Stimulated activated CD4-positive, alpha-beta T cell treated with anti-CD3 and anti-CD28 coated beads, Interleukin-15, amount 100 ng/mL, for 1 hour (primary cell): Measurements from ENCODE around the gene PFN3.

Experiments
- DNase-seq, 2 donors: peaks; one replicate each; pipeline ENCODE4 v3.0.0-alpha.2; 2020; ENCODE audit warnings: low read depth in 1 of 2, low spot score in 1 of 2

The PFN3 gene

DNA sequence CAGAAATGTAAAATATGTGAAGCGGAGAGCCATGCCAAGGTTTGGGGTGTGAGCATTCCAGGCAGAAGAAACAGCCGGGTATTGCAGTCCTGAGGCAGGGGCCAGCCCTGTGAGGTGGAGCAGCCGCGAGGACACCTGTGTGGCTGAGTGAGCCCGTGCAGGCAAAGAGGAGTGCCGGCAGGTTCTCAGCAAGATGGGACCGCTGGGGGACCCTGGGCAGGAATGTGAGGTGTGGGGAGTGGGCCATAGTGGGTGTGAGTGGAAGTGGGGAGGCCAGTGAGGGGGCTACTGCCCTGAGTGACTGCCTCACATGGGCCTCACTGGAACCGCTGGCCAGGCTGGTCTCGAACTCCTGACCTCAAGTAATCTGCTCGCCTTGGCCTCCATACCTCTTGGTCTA is 38.0 kb upstream of the PFN3 start:
- DNase-seq: no peak

DNA sequence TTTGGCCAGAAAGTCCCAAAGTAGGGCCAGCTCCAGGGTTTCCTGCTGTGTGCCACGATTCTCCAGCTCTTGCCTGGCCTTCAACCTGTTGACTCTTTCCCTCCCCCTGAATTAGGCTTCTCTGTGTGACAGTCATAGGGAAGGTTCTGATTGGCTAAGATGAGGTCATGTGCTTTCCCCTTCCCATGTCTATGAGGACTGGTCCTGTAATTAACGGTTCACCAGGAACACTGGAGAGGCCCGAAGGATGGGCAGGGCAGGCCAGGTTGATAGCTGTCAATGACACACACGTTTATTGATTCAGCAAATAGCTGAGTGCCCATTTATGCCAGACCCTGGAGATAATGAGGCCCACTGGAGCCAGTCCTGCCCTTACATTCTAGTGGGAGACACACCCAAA is 37.2 kb upstream of the PFN3 start:
- no peak for DNase-seq

DNA sequence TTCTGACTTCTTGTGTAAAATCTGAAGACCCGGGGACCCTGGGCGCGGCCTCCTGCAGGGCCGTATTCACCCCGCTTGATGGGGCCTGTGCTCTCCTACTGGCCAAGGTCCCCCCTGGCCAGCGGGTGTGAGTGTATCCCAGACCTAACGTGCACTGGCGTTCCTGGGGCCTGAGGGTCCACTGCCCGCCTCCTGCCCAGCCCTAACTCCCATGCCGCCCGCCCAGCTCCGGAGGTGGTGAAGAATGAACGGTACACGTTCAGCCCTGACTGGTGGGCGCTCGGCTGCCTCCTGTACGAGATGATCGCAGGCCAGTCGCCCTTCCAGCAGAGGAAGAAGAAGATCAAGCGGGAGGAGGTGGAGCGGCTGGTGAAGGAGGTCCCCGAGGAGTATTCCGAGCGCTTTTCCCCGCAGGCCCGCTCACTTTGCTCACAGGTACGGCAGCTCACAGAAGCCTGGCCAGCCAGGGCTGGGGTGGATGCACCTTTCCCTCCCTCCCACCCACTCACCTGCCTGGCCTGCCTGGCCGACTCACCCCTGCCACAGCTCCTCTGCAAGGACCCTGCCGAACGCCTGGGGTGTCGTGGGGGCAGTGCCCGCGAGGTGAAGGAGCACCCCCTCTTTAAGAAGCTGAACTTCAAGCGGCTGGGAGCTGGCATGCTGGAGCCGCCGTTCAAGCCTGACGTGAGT is 35.5 kb upstream of the PFN3 start:
- DNase-seq: no peak

DNA sequence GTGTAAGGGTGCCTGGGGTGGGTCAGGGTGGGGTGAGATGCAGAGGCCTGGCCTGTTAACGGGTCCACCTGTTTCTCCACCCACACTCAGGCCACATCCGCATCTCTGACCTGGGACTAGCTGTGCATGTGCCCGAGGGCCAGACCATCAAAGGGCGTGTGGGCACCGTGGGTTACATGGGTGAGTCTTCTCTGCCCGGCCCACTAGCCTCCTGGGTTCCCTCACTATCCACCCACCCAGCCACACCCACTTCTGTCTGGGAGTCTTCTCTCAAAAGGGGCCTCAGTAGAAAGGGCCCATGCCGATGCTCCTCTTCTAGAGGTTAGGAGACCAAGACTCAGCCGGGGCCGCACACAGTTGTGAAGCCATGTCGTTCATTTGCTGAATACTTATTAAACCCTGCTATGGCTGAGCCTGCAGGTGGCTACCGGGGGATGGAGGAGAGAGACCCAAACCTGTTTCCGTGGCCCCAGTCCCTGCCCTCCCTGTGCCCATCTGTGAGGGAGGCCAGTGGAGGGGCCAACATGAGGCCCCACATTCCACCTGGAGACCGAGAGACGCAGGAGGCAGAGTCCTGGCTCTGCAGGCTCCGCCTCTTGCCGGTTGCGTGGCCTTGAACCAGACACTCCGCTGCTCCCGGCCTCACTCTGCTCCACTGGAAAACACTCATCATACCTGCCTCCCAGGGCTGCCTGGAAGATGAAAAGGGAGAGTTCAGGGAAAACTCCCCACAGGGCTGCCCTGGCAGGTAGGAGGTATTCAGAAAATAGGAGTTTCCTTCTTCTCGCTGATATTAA is 34.7 kb upstream of the PFN3 start:
- no peak for DNase-seq

DNA sequence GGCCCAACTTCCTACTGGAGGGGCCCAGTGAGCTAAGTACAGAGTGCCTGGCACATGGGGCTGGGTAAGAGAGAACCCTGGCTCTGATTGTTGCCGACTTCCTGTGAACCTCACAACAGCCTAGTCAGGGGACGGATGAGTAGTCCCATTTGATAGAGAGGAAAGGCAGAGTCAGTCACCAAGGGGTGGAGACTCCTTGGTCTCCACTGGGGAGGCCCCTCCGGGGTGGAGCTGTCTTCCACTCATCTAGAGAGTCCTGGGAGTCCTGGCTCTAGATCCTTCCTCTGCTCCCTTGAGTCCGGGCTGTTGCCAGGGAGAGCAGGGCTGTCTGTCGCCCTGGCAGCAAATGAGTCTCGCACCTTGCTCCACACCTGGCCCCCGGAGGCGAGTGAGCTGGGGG is 34.0 kb upstream of the PFN3 start:
- DNase-seq: no peak

DNA sequence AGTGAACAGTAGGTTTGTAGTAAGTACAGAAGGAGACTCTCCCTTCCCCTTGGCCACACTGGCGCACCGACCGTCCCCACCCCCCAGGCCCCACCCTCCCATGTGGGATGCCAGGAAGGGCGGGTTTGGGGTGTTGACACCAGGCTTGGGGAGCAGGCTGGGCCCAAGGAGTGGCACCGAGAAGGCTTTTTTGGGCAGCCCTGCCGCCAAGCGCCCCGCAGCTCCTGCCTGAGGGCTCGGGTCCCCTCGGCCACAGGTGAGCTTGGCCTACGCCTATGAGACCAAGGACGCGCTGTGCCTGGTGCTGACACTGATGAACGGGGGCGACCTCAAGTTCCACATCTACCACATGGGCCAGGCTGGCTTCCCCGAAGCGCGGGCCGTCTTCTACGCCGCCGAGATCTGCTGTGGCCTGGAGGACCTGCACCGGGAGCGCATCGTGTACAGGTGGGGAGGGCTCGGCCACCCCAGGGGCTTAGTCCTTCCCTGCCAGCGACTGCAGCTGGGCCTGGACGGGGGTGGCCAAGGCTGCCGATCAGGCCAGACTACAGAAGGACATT is 33.3 kb upstream of the PFN3 start:
- no peak for DNase-seq

DNA sequence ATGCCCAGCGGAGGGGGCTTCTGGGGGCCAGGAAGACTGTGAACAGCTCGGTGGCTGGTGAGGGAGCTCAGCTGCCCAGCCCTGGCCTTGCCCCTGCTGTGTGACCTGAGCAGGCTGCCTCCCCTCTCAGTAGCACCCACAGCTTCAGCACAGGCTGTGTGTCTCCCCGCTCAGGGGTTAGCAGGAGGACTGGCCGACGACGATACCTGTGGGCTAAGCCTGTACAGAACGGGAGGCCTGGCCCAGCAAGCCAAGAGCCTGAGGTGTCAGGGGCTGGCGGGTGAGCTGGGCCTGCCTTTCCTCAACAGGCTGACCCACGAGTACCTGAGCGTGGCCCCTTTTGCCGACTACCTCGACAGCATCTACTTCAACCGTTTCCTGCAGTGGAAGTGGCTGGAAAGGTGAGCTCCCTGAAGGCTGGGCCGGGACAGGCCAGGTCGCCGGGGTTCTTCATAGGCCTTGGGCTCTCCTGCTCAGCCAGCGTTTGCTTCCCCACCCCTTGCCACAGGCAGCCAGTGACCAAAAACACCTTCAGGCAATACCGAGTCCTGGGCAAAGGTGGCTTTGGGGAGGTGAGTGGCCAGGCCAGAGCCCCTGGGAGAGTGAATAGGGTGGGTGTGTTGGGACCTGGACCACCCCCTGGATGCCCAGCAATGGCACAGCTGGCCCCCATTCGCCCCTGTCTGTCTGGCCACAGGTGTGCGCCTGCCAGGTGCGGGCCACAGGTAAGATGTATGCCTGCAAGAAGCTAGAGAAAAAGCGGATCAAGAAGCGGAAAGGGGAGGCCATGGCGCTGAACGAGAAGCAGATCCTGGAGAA is 32.6 kb upstream of the PFN3 start:
- no peak for DNase-seq

DNA sequence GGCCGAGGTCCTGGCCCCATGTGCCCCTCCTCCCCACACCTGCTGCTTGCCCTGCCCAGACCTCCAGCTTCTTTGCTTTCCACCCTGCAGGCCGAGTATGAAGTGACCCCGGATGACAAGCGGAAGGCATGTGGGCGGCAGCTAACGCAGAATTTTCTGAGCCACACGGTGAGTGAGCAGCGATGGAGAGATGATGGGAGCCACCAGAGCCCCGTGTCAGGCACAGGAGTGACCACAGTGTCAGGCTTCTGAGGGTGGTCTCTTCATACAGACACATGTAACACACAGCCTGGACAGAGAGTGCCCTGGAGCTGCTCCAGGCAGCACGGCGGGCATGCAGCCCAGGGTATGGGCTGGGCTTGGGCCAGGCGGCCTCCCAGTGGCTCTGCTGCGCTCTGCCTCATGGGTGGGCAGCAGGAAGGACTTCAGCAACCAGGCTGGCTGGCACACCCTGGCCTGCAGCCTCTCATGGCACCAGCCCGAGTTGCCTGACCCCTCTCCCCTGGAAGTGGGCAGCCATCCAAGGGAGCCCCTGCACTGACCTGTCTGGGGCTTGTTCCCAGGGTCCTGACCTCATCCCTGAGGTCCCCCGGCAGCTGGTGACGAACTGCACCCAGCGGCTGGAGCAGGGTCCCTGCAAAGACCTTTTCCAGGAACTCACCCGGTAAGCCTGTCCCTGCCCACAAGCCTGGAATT is 31.8 kb upstream of the PFN3 start:
- no peak for DNase-seq

DNA sequence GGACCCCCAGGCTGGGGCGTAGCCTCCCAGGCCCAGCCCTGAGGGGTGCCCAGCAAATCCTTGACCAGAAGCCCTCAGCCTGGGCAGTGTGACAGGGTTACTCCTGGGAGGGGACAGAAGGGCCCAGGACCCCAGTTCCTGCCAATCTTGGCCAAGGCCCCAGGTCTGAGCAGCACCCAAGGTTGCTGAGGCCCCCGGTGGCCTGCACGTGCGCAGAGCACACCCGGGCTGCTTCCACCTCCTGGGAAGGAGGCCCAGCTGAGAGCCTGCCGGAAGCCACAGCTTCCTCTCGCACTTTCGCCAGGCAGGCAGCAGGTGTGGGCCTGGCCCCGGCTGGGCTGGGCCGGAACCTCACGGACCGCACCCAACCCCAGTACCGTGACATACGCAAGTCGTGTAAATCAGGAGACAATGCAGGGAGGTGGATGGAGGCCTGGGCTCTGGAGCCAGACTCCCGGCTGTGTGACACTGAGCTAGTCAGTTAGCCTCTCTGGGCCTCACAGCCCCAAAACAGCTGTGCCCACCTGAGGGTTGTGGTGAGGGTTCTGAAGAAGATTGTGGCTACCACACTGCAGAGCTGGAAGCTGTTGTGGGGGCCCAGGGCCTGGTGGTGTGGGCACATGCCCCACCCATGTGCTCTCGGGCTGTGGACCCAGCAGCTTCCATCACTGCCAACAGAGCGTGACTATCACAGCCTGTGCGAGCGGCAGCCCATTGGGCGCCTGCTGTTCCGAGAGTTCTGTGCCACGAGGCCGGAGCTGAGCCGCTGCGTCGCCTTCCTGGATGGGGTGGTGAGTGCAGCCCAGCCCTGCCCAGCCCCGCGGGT is 31.1 kb upstream of the PFN3 start:
- peak; percentile 38 for DNase-seq

DNA sequence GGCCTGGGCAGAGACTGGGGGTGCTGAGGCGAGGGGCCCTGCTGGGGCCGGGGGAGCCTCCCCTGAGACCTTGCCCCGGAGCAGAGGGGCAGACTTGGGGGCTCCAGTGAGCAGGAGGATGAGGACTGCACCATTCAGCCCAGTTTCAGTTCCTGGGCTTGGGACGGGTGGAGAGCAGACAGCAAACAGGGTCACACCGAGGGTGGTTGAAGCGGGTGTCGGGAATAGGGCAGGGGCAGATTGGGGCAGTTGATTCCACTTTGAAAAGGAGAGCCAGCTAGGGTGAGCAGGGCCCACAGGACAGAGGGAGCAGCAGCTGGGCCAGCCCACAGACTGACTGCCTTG is 30.5 kb upstream of the PFN3 start:
- no peak for DNase-seq

DNA sequence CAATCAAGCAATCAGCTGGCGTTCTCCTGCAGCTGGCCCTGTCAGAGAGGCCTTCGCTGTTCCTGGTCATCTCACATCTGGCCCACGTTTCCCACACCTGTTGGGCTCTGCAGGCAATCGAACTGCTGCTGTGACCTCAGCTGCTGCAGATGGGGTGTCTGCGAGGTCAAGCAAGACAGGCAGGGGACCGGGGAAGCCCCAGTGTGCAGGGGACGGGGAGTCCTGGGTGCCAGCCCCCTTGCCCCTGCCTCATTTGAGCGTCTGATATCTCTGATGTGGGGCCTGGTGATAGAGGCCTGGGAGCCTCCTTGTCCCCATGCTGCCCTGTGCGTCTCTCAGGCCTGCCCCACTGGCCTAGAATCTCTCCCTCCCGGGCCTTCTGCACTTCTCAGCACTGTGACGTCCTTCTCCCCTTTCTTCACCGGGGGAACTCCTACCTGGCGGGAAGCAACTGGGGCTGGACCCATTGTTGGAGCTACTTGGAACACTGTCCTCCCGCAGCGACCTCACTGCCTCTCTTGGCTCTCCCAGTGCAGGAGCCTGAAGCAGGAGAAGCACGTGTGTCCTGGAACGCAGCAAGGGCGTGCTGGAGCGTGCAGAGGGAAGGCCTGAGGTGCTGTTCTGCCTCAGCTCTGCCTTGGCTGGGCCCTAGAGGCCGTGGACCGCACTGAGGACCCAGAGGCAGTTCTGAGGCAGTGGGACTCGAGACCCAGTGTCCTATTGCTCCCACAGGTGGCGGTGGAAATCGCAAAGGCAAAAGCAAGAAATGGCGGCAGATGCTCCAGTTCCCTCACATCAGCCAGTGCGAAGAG is 29.9 kb upstream of the PFN3 start:
- DNase-seq: no peak

DNA sequence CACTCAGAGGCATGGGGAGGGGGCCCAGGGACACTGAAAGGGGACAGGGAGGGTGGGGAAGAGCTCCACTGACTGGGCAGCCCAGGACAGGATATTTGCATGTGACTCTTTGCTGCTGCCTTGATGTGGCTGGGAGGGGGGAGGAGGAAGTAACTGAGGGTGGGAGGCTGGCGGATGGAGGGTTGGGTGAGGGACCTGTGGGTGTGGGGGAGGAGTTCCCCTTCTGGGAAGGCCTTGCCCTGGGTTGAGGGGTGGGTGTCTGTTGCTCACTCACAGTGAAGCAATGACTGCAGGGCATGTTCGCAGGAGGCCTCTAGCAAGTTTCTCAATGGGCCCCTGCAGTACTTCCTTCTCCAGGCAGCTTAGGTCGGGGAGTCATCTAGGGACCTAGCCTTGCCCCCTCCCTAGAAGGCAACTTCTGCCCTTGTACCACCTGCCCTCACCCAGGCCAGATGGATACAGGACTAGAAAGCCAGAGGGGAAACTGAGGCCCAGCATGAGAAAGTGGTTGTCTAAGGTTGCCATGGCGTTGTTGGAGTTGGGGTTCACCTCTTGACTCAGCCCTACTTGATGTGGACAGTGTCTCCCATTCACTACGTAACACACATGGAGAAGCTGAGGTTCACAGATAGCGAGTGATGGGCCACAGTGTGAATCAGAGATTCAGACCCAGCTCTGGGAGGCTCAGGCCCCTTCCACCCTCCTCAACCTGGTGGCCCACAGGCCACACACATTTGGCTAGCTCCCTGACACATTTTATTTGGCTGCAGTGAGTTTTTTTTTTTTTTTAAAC is 29.0 kb upstream of the PFN3 start:
- peak; percentile 66 to 72 for DNase-seq

DNA sequence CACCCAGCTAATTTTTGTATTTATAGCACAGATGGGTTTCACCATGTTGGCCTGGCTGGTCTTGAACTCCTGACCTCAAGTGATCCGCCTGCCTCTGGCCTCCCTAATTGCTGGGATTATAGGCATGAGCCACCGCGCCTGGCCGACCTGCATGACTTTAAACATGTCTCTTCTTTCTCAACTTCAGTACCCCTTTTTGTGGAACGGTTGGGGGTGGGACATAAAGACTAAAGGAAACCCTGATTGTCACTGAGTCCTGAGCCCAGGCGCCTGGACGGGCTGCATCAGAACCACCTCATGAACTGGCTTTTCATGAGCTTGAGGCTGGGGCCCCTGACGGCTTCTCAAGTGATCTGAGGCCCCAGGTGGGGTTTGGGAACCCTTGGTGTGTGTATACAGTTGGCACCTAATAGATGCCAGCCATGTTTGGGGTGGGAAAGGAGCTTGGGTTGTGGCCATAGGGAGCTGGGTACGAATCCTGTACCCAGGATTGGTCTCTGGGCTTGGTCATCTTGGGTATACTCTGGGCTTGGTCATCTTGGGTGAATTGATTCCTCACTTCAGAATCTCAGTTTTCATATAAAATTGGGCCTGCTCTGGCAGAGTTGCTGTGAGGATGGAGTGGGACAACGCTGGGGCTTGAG is 28.2 kb upstream of the PFN3 start:
- no peak for DNase-seq

DNA sequence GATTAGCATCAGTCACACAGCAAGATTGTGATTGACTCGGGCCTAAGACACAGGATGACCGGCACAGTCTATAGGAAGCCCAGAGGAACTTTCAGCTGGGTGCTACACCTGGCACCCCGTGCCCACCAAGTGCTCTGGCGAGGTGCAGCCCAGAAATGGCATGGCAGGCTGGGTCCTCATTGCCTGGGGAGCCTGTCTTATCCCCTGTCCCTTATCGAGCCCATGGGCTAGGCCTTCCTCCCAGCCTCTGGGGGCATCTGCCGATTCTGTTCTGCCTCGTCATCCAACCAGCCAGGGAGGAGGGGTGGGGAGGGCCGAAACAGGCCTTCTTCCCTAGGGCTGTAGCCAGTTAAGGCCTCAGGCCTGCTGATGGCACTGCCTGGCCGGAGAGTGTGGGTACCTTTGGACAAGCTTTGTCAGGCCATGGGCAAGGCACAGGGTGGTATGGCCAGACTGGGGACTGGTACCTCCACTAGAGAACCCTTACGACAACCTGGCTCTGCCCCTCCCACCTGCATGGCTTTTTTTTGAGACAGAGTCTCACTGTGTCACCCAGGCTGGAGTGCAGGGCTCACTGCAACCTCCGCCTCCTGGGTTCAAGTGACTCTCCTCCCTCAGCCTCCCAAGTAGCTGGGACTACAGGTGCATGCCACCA is 27.6 kb upstream of the PFN3 start:
- DNase-seq: no peak

DNA sequence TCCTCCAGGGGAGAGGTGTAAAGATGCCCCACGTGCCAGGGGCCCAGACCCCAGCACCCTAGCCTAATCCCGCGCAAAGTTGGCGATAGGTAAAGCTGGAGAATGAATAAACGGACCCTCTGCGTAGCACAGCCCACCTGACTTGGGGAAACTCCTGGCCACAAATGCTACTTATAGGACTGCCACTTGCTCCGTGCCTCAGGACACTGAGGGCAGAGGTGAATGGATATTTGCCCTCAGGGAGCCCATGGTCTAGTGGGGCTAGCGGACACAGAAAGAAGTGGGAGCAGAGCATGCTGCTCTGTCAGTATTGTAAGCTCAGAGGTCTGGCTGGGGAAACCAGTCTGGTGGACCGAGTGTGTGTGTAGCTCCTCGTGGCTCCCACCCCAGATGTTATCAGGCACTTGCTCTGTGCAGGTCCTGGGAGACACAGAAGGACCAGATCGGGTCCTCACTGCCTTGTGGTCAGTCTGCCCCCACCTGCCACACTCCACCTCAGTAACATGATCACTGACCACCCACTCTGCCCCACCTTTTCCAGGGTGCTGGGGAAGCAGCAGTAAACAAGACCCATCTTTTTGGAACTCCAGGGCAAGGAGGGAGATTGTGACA is 26.9 kb upstream of the PFN3 start:
- no peak for DNase-seq

DNA sequence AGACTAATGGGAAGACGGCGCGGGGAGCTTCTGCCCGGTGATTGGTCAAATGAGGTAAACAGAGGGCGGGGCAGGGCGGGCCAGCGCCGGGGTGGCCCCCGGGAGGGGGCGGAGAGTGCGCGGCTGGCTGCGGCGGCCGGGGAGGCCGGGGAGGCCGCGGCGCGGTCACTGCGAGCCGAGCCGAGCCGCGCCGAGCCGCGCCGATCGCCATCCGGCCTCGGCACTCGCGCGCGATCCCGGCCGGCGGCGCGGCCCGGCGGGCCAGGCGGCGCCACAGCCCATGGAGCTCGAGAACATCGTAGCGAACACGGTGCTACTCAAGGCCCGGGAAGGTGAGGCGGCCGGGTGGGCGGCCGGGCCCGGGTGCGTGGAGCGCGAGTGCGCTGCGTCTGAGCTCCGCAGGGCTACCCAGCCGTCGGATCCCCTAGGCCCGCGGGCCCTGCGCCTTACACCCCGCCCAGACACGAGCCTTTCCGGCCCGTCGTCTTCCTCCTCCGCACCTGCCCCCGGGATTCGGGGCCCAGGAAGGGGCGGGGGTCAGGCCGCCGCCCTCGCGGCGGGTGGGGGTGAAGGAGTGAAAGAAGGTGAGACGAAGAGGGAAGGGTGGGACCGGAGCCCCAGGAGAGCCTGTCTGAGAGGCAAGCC is 26.2 kb upstream of the PFN3 start, which contains the start of gene GRK6:
Gene GRK6, plus strand, starts transcription at position 111 of the 645 bp plus-strand sequence. Its CDS starts 170 bp downstream, at position 281.
- peak; percentile 52 to 58 for DNase-seq
